Dendritic cell treated with granulocyte-macrophage colony-stimulating factor and Interleukin-4, amounts not matched to agents 40 ng/mL and 50 ng/mL, for 4 days (primary cell): Measurements from ENCODE around the gene MPV17L2.
"Not testable (repeated sequence)": the region's sequence is repeated elsewhere in the genome, so short reads cannot be mapped to it uniquely, and the experiment has no call there.

Experiments used
- H3K27ac Mint-ChIP-seq: one replicate; pipeline ENCODE4 v1.8.0; 2022; ENCODE audit warnings: mild to moderate bottlenecking, mixed read lengths
- H3K27me3 Mint-ChIP-seq: one replicate; pipeline ENCODE4 v1.8.0; 2022; ENCODE audit warnings: mild to moderate bottlenecking, mixed read lengths
- H3K36me3 Mint-ChIP-seq: one replicate; pipeline ENCODE4 v1.8.0; 2022; ENCODE audit warnings: low read depth, mixed read lengths
- H3K4me1 Mint-ChIP-seq: one replicate; pipeline ENCODE4 v1.8.0; 2022; ENCODE audit warnings: low read depth, mixed read lengths
- H3K4me3 Mint-ChIP-seq: one replicate; pipeline ENCODE4 v1.8.0; 2022; ENCODE audit warnings: mild to moderate bottlenecking, moderate library complexity, mixed read lengths
- H3K9me3 Mint-ChIP-seq: one replicate; pipeline ENCODE4 v1.8.0; 2022; ENCODE audit warnings: mixed read lengths
- intact Hi-C: fragments of 100-400 bp; cut with micrococcal nuclease; formaldehyde crosslinking; loops from one replicate; pipeline ENCODE4 v1.15.0; 2022

The MPV17L2 gene

GRCh38 chr19:18204394-18205199, 11.6 kb downstream of the MPV17L2 start:
- peaks cover 32% of the 10 kb centered on the region for H3K36me3 Mint-ChIP-seq
- H3K27ac Mint-ChIP-seq: peak overlapping the region; percentile 94
- peak overlapping the region; percentile 87 for H3K4me3 Mint-ChIP-seq
- H3K9me3 Mint-ChIP-seq: no peaks in the 10 kb centered on the region
- intact Hi-C loops: loop anchor here (1.0 to 10.0 kb wide), 4 partner anchors 12 to 213 kb away; partner anchors contain the start of genes IFI30, LSM4 and SSBP4
- peaks cover 28% of the 10 kb centered on the region for H3K27me3 Mint-ChIP-seq
- peaks cover 34% of the 10 kb centered on the region for H3K4me1 Mint-ChIP-seq

GRCh38 chr19:18205200-18205892, 12.3 kb downstream of the MPV17L2 start:
- peak overlapping the region; percentile 94 for H3K27ac Mint-ChIP-seq

GRCh38 chr19:18206018-18206417, 13.0 kb downstream of the MPV17L2 start:
- Mint-ChIP-seq H3K27me3 (peaks cover 41% of the 10 kb centered on the region), H3K27ac (no peak overlapping the region), H3K4me3 (no peak overlapping the region), H3K36me3 (peaks cover 22% of the 10 kb centered on the region), H3K9me3 (no peaks in the 10 kb centered on the region), H3K4me1 (peaks cover 34% of the 10 kb centered on the region)
- intact Hi-C loops: loop anchor here (10.0 kb wide), 1 partner anchor 119 kb away; the partner anchor contains the start of gene LSM4

More at GRCh38 chr19:18205200-18205892, 12.3 kb downstream of the MPV17L2 start:
- intact Hi-C loops: loop anchor here (10.0 kb wide), 1 partner anchor 119 kb away; the partner anchor contains the start of gene LSM4
- Mint-ChIP-seq H3K36me3 (peaks cover 25% of the 10 kb centered on the region), H3K27me3 (peaks cover 36% of the 10 kb centered on the region), H3K9me3 (no peaks in the 10 kb centered on the region), H3K4me3 (peak overlapping the region; percentile 87), H3K4me1 (peaks cover 34% of the 10 kb centered on the region)

- Mint-ChIP-seq H3K27ac (no peak overlapping the region), H3K4me1 (peaks cover 18% of the 10 kb centered on the region), H3K27me3 (peaks cover 40% of the 10 kb centered on the region), H3K4me3 (no peak overlapping the region), H3K36me3 (peaks cover 7% of the 10 kb centered on the region), H3K9me3 (no peaks in the 10 kb centered on the region)
- intact Hi-C loops: loop anchor here (1.0 to 10.0 kb wide), 2 partner anchors 43 to 116 kb away; partner anchors contain the start of gene LSM4
Measured at GRCh38 chr19:18208098-18208951, 15.3 kb downstream of the MPV17L2 start.

GRCh38 chr19:18209912-18210311, 16.9 kb downstream of the MPV17L2 start:
- H3K4me1 Mint-ChIP-seq: peaks cover 12% of the 10 kb centered on the region
- H3K27ac Mint-ChIP-seq, H3K9me3 Mint-ChIP-seq, H3K4me3 Mint-ChIP-seq, H3K36me3 Mint-ChIP-seq: not testable (repeated sequence)
- intact Hi-C loops: loop anchor here (10.0 kb wide), 1 partner anchor 115 kb away; the partner anchor contains the start of gene LSM4
- H3K27me3 Mint-ChIP-seq: peaks cover 45% of the 10 kb centered on the region

GRCh38 chr19:18211683-18212082, 18.7 kb downstream of the MPV17L2 start:
- peaks cover 48% of the 10 kb centered on the region for H3K27me3 Mint-ChIP-seq
- no peaks in the 10 kb centered on the region for H3K9me3 Mint-ChIP-seq
- no peak overlapping the region for H3K27ac Mint-ChIP-seq
- H3K4me1 Mint-ChIP-seq: peaks cover 12% of the 10 kb centered on the region
- no peaks in the 10 kb centered on the region for H3K36me3 Mint-ChIP-seq
- intact Hi-C loops: no loop called here
- no peak overlapping the region for H3K4me3 Mint-ChIP-seq

GRCh38 chr19:18214779-18215433, 21.9 kb downstream of the MPV17L2 start:
- Mint-ChIP-seq H3K9me3 (no peaks in the 10 kb centered on the region), H3K27ac (peak overlapping the region; percentile 33), H3K4me3 (no peak overlapping the region), H3K4me1 (peaks cover 12% of the 10 kb centered on the region), H3K36me3 (no peaks in the 10 kb centered on the region), H3K27me3 (peaks cover 42% of the 10 kb centered on the region)
- intact Hi-C loops: no loop called here

- H3K4me3 Mint-ChIP-seq: no peak overlapping the region
- H3K36me3 Mint-ChIP-seq: no peaks in the 10 kb centered on the region
- H3K27ac Mint-ChIP-seq: no peak overlapping the region
- peaks cover 12% of the 10 kb centered on the region for H3K4me1 Mint-ChIP-seq
- no peaks in the 10 kb centered on the region for H3K9me3 Mint-ChIP-seq
- intact Hi-C loops: no loop called here
- H3K27me3 Mint-ChIP-seq: peaks cover 41% of the 10 kb centered on the region
Measured at GRCh38 chr19:18216789-18217188, 23.8 kb downstream of the MPV17L2 start.

GRCh38 chr19:18218159-18218558, 25.1 kb downstream of the MPV17L2 start:
- Mint-ChIP-seq H3K27me3 (peaks cover 49% of the 10 kb centered on the region), H3K27ac (no peak overlapping the region), H3K4me1 (peaks cover 12% of the 10 kb centered on the region), H3K4me3 (no peak overlapping the region), H3K9me3 (no peaks in the 10 kb centered on the region), H3K36me3 (no peaks in the 10 kb centered on the region)
- intact Hi-C loops: no loop called here

- peaks cover 12% of the 10 kb centered on the region for H3K4me1 Mint-ChIP-seq
- H3K4me3 Mint-ChIP-seq: no peak overlapping the region
- H3K9me3 Mint-ChIP-seq: no peaks in the 10 kb centered on the region
- H3K27ac Mint-ChIP-seq: no peak overlapping the region
- H3K36me3 Mint-ChIP-seq: no peaks in the 10 kb centered on the region
- H3K27me3 Mint-ChIP-seq: peaks cover 48% of the 10 kb centered on the region
- intact Hi-C loops: no loop called here
Measured at GRCh38 chr19:18218600-18218999, 25.6 kb downstream of the MPV17L2 start.

- intact Hi-C loops: no loop called here
- Mint-ChIP-seq H3K36me3 (no peaks in the 10 kb centered on the region), H3K4me3 (no peak overlapping the region), H3K9me3 (no peaks in the 10 kb centered on the region), H3K27me3 (peaks cover 48% of the 10 kb centered on the region), H3K4me1 (peaks cover 17% of the 10 kb centered on the region), H3K27ac (no peak overlapping the region)
Measured at GRCh38 chr19:18219911-18220631, 27.1 kb downstream of the MPV17L2 start.

GRCh38 chr19:18220632-18221275, 27.7 kb downstream of the MPV17L2 start:
- Mint-ChIP-seq H3K27ac (no peak overlapping the region), H3K36me3 (no peaks in the 10 kb centered on the region), H3K27me3 (peaks cover 52% of the 10 kb centered on the region), H3K9me3 (no peaks in the 10 kb centered on the region), H3K4me3 (no peak overlapping the region), H3K4me1 (peaks cover 21% of the 10 kb centered on the region)
- intact Hi-C loops: no loop called here
